T47D (cell line): Measurements from ENCODE around the gene STX12.
"Not testable (repeated sequence)": the region's sequence is repeated elsewhere in the genome, so short reads cannot be mapped to it uniquely, and the experiment has no call there.

ENCODE experiments used
- DNase-seq, 2 experiments: peaks; one replicate each; pipeline versions ENCODE4 v3.0.0 to v3.0.0-alpha.2; 2011 to 2012; ENCODE audit warnings: low read depth in 1 of 2, low spot score in 1 of 2
- JUND ChIP-seq: IDR thresholded peaks from 2 replicates; pipeline ENCODE4 v1.6.1; 2012; ENCODE audit warnings: low read depth
- in situ Hi-C: cut with HindIII; loops from 2 replicates; pipeline ENCODE4 v1.10.0; 2016; ENCODE audit warnings: low sequenced_read_pairs, low pct_unique_long_range_greater_than_20kb

STX12 gene

DNA sequence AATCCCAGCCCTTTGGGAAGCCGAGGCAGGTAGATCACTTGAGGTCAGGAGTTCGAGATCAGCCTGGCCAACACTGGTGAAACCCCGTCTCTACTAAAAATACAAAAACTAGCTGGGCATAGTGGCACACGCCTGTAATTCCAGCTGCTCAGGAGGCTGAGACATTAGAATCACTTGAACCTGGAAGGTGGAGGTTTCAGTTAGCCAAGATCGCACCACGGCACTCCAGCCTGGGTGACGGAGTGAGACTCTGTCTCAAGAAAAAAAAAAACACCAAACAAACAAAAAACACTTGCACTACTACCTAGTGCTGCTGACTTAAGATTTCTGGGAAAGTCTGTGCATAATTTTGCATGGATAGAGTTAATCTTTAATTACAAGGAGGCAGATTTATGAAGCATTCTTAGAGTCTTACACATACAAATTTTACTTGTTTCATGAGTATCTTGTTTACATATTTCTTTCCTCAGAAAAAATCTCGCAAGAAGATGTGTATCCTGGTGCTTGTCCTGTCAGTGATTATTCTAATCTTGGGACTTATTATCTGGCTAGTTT is 48.8 kb downstream of the STX12 start:
- no peak for TF ChIP-seq JUND
- no peak for DNase-seq
- in situ Hi-C loops: no loop called here

DNA sequence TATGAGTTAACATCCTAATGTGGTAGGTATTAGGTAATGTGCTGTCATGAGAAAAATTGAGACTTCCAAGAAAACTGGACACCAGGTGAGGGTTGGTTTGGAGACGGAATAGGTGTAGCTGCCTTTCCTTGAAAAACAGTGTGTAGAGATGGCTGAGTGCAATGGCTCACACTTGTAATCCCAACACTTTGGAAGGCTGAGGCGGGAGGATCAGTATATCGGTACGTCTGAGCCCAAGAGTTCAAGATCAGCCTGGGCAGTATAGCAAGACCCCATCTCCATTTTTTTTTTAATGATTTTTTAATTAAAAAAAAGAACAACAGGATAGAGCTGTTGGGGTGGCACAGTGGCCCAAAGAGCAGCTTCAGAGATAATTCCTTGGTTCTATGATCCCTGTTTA is 50.8 kb downstream of the STX12 start:
- in situ Hi-C loops: no loop called here
- TF ChIP-seq JUND: no peak
- no peak for DNase-seq

DNA sequence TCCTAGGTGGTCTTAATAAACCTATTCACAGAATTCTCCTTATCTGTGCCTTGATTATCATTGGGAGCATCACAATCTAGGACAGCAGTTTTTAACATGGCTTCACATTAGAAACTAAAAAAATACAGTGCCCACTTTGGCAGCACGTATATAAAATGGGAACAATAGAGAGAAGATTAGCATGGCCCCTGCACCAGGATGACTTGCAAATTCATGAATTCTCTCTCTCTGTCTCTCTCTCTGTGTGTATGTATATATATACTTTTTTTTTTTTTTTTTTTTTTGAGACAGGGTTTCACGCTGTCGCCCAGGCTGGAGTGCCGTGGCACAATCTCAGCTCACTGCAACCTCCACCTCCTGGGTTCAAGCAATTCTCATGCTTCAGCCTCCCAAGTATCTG is 51.4 kb downstream of the STX12 start:
- in situ Hi-C loops: no loop called here

DNA sequence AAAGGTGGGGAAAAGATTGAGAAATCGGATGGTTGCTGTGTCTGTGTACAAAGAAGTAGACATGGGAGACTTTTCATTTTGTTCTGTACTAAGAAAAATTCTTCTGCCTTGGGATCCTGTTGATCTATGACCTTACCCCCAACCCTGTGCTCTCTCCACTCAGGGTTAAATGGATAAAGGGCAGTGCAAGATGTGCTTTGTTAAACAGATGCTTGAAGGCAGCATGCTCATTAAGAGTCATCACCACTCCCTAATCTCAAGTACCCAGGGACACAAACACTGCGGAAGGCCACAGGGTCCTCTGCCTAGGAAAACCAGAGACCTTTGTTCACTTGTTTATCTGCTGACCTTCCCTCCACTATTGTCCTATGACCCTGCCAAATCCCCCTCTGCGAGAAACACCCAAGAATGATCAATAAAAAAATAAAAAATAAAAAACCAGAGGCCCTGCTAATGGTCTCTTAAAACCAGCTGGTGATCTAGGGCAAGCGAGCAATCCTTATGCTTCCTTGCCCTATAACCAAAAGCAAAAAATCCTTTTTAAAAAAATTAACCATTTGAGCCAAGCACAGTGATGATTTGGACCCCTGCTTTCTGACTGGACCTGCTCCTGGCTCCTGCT is 56.4 kb downstream of the STX12 start:
- in situ Hi-C loops, DNase-seq: not testable (repeated sequence)

More for the DNA sequence above, 51.4 kb downstream of the STX12 start:
- no peak for TF ChIP-seq JUND
- no peak for DNase-seq

DNA sequence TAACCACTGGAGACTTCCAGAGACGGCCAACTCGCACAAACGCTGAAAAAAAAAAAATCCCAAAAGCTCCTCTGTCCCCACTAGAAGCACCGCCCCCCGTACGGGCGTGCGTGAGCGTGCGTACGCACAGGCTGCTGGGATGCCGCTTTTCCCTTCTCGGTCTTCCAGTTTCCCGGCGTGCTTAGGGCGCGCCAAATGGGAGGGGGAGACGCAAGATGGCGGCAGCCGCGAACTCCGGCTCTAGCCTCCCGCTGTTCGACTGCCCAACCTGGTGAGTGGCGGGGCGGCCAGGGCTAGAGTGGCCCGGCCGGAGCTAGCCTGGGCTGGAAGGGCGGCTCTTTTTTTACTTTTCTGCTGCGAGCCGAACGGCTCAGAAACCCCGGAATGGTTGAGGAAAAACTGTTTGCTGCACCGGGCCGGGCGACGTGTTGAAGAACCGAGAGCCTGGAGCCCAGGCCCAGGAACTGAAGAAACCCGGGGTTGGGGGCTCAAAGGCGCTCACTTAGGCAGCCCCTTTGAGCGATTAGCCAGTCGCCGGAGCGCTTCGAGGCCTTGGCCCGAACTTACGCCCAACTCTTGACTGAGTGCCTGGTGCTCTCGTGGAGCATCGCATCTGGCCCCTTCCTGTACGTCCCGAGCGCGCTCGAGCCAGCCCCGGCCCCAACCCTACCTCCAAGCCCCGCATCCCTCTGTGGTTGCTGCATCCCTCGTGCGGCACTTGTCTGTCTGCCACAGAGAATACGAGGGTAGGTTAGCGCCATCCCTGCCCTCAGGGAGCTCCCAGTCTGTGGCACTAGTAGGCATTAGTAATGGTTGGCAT is 57.8 kb downstream of the STX12 start, which contains the start of gene PPP1R8:
Gene PPP1R8, plus strand, starts transcription at position 162 of the 820 bp plus-strand sequence. Its CDS starts 54 bp downstream, at position 216.
- in situ Hi-C loops: no loop called here
- TF ChIP-seq JUND: no peak
- peak; percentile 37 to 94 for DNase-seq

DNA sequence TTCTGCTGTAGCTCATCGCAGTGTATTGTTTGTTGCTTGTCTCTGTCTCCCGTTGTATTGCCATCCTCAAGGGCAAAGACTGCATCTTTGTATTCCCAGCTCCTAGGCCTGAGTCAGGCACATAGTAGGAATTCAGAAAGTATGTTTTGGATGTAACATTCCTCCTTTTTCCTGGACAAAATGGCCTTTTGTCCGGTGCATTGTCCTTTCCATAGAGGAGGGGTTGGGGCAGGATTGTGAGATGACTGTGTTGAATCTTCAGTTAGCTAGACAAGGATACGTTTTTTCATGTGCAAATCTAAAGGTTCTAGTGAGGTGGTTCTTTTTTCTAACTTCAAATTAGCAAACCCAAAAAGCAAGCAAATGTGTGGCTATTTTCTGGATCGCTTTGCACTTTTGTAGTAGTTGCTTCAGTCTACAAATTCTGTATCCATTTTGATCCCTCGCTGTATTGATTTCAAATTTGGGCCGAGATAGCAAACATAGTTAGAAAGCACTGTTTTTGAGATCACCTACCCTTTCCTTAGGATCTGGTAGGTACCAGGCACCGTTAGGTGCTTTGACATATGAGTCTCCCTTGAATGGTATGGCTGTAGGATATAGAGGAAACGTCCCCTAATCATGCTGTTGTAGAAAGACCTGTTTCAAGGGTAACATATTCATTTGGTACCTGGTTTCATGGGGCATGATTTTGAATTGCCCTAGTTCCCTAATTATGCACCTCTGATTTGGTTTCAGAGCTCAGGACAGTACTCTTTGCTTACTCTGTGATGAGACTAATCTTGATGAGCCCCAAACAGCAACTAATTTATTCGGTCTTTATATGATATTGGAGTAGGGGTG is 58.8 kb downstream of the STX12 start:
- no peak for DNase-seq
- TF ChIP-seq JUND: no peak
- in situ Hi-C loops: no loop called here

- no peak for TF ChIP-seq JUND
- no peak for DNase-seq
- in situ Hi-C loops: no loop called here
These were observed 59.7 kb downstream of the STX12 start for GRCh38 chr1:27832762-27833161.

DNA sequence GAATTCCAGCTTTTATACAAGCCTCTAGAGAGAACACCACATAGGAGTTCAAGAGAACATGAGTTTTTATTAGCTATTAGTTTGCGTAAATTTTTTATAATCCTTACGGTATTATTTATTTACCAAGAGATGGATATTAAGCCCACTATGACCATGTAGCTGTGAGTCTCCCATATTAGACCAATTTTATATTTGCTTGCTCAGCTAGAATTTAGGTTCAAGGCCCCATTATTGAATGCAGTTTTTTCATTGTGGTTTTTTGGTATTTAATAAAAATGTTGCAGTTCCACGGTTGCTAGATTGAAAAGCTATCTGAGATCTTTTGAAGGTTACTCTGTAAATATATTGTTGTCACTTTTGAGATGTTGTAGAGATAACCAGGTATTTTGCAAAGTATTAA is 60.5 kb downstream of the STX12 start:
- no peak for DNase-seq
- in situ Hi-C loops: no loop called here
- TF ChIP-seq JUND: no peak

GRCh38 chr1:27835046-27835445 is 62.0 kb downstream of the STX12 start:
- in situ Hi-C loops: no loop called here
- DNase-seq: no peak
- no peak for TF ChIP-seq JUND

GRCh38 chr1:27835501-27835900 is 62.5 kb downstream of the STX12 start:
- in situ Hi-C loops: no loop called here
- no peak for TF ChIP-seq JUND
- no peak for DNase-seq

DNA sequence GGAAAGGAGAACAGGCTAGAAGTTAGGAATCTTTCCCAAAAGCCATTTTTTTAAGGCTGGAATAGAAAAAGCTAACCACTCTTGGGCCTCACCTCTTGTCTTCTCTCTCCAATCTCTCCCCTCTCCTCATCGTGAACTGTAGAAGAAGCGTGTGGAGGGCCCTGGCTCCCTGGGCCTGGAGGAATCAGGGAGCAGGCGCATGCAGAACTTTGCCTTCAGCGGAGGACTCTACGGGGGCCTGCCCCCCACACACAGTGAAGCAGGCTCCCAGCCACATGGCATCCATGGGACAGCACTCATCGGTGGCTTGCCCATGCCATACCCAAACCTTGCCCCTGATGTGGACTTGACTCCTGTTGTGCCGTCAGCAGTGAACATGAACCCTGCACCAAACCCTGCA is 76.9 kb downstream of the STX12 start:
- no peak for DNase-seq
- TF ChIP-seq JUND: no peak
- in situ Hi-C loops: no loop called here

GRCh38 chr1:27855085-27855484 is 82.1 kb downstream of the STX12 start:
- no peak for DNase-seq
- no peak for TF ChIP-seq JUND
- in situ Hi-C loops: no loop called here
